ENCODE measurements around the gene CYB5D1.
A peak's percentile ranks its signal among the peaks of the same experiment; 100 is the strongest.

The CYB5D1 gene

DNA sequence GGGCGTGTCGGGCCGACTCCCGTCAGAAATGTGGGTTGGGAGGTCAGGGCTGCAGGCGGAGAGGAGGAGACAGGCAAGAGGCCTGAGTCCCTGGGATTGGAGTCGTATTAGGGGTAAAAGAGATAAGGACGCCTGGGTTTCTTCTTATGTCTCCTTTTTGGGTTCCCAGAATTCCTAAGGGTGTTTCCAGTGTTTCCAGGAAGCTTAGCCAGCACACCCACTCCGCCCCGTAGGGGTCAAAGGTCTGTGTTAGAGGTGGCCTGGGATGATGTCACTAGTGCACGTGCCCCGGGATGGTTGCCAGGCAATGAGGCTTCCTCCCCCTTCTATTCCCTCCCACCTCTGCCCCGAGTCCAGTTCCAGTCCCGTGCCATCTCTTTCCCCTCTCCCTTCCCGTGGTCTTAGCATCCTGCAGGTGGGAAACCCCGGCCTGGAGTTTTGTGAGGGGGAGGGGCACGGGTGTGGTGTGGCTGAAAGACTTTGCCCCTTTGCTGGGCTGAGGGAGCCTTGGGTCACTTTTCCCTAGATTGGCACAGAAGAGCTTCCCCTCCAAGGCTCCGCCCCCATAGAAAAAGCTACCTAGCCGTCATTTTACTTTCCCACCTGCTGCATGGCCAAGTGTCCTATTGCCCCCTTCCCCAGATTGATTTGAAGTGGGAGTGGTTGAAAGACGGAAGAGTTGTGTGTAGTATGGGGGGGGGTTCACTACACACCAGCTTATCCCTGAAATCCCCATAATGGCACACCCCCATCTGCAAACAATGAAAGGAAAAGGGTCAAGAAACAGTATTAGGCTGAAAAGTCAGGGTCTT is 21.0 kb upstream of the CYB5D1 start:
- 0 out of 22 replicates have a peak, but pooled peaks of 1 of the 11 experiments have one; percentile 18 for TF ChIP-seq Cebpa-rat (IDR thresholded peaks at IDR 0.05)
- H3K9me3 ChIP-seq (replicated peaks in 1 of 11), result no peaks in the 10 kb centered on the region
- peak overlapping the region; percentile 80 to 96 (median 91) for H3K27ac ChIP-seq
- peaks cover 0 to 19% (median 14%) of the 10 kb centered on the region in 11 experiments; a peak in 14 of 22 replicates for H3K36me3 ChIP-seq
- peaks cover 9 to 31% (median 29%) of the 10 kb centered on the region in 11 experiments; a peak in 14 of 22 replicates for H4K20me1 ChIP-seq
- peak overlapping the region; percentile 77 to 94 (median 87) for H3K9ac ChIP-seq
- peaks cover 0 to 4% (median 0%) of the 10 kb centered on the region in 11 experiments; a peak in 2 of 22 replicates for H3K27me3 ChIP-seq
- H3K4me2 ChIP-seq, result peak overlapping the region; percentile 92 to 100 (median 98)
- peaks cover 51 to 62% (median 58%) of the 10 kb centered on the region in 10 experiments for H3K4me1 ChIP-seq
- H3K4me3 ChIP-seq, result peak overlapping the region; percentile 66 to 80 (median 77)

GRCh38 chr17:7837408-7838088 is 20.3 kb upstream of the CYB5D1 start:
- Histone ChIP-seq H3K9ac (peak overlapping the region; percentile 77 to 94 (median 87)), H4K20me1 (peaks cover 9 to 31% (median 29%) of the 10 kb centered on the region in 11 experiments; a peak in 14 of 22 replicates), H3K4me2 (peak overlapping the region; percentile 92 to 100 (median 98)), H3K9me3 (replicated peaks in 1 of 11) (no peaks in the 10 kb centered on the region), H3K36me3 (peaks cover 0 to 19% (median 14%) of the 10 kb centered on the region in 11 experiments; a peak in 14 of 22 replicates), H3K27me3 (no peaks in the 10 kb centered on the region), H3K4me1 (peaks cover 51 to 62% (median 57%) of the 10 kb centered on the region in 10 experiments), H3K27ac (peak overlapping the region; percentile 80 to 96 (median 91); a peak in 21 of 22 replicates), H3K4me3 (peak overlapping the region; percentile 66 to 80 (median 77))
- no peak for TF ChIP-seq Cebpa-rat (IDR thresholded peaks at IDR 0.05)

GRCh38 chr17:7838090-7839075 is 19.4 kb upstream of the CYB5D1 start:
- H3K27ac ChIP-seq, result peak overlapping the region; percentile 92 to 99 (median 98)
- H3K4me3 ChIP-seq, result peak overlapping the region; percentile 66 to 89 (median 78)

GRCh38 chr17:7839190-7839875 is 18.5 kb upstream of the CYB5D1 start:
- TF ChIP-seq Cebpa-rat (IDR thresholded peaks at IDR 0.05), result no peak
- Histone ChIP-seq H3K9ac (peak overlapping the region; percentile 75 to 98 (median 96)), H3K4me1 (peaks cover 41 to 55% (median 47%) of the 10 kb centered on the region in 10 experiments), H3K4me2 (peak overlapping the region; percentile 73 to 100 (median 98)), H3K9me3 (replicated peaks in 1 of 11) (no peaks in the 10 kb centered on the region), H3K27ac (peak overlapping the region; percentile 62 to 99 (median 98)), H3K4me3 (peak overlapping the region; percentile 45 to 89 (median 61)), H3K27me3 (no peaks in the 10 kb centered on the region), H3K36me3 (peaks cover 0 to 19% (median 14%) of the 10 kb centered on the region in 11 experiments; a peak in 14 of 22 replicates), H4K20me1 (peaks cover 12 to 37% (median 31%) of the 10 kb centered on the region in 11 experiments; a peak in 16 of 22 replicates)

More at GRCh38 chr17:7838090-7839075, 19.4 kb upstream of the CYB5D1 start:
- H3K9me3 ChIP-seq (replicated peaks in 1 of 11), result no peaks in the 10 kb centered on the region
- peaks cover 44 to 58% (median 50%) of the 10 kb centered on the region in 10 experiments for H3K4me1 ChIP-seq
- peak overlapping the region; percentile 96 to 100 (median 99) for H3K4me2 ChIP-seq
- H3K9ac ChIP-seq, result peak overlapping the region; percentile 92 to 98 (median 96)
- H3K36me3 ChIP-seq, result peaks cover 0 to 19% (median 14%) of the 10 kb centered on the region in 11 experiments; a peak in 14 of 22 replicates
- H4K20me1 ChIP-seq, result peaks cover 9 to 33% (median 29%) of the 10 kb centered on the region in 11 experiments; a peak in 14 of 22 replicates
- TF ChIP-seq Cebpa-rat (IDR thresholded peaks at IDR 0.05), result peak in 8 of 11 experiments; percentile 36 to 94 (median 80); a peak in 14 of 22 replicates
- no peaks in the 10 kb centered on the region for H3K27me3 ChIP-seq

DNA sequence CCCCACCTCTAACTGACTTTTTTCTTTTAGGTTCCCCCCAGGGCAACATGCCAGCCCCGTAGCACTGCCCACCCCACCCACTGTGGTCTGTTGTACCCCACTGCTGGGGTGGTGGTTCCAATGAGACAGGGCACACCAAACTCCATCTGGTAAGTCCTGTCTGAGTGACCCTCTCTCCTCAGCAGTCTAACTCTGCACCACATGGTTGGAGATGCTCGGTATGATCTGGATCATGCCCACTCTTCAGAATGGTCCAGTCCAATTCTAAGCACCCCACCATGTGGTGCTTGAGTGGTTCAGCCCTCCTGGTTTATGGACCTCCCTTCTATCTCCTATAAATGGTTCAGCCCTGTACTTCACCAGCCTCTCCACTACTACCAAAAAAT is 17.9 kb upstream of the CYB5D1 start:
- no peaks in the 10 kb centered on the region for H3K9me3 ChIP-seq (replicated peaks in 1 of 11)
- peak overlapping the region in 10 of 11 experiments; percentile 79 to 99 (median 98); a peak in 19 of 22 replicates for H3K27ac ChIP-seq
- no peak for TF ChIP-seq Cebpa-rat (IDR thresholded peaks at IDR 0.05)
- H3K9ac ChIP-seq, result peak overlapping the region; percentile 75 to 98 (median 96); a peak in 20 of 22 replicates
- peak overlapping the region in 7 of 10 experiments; percentile 59 to 89 (median 77); a peak in 13 of 20 replicates for H3K4me3 ChIP-seq
- H3K27me3 ChIP-seq, result no peaks in the 10 kb centered on the region
- peaks cover 0 to 19% (median 14%) of the 10 kb centered on the region in 11 experiments; a peak in 15 of 22 replicates for H3K36me3 ChIP-seq
- H3K4me2 ChIP-seq, result peak overlapping the region; percentile 73 to 100 (median 98)
- H3K4me1 ChIP-seq, result peaks cover 43 to 55% (median 47%) of the 10 kb centered on the region in 10 experiments
- peaks cover 16 to 42% (median 34%) of the 10 kb centered on the region in 11 experiments for H4K20me1 ChIP-seq

GRCh38 chr17:7840441-7840840 is 17.4 kb upstream of the CYB5D1 start:
- peak overlapping the region; percentile 75 to 98 (median 96); a peak in 20 of 22 replicates for H3K9ac ChIP-seq
- peak overlapping the region in 9 of 10 experiments; percentile 68 to 89 (median 77); a peak in 15 of 20 replicates for H3K4me3 ChIP-seq
- H3K4me2 ChIP-seq, result peak overlapping the region; percentile 73 to 100 (median 98)
- H3K27ac ChIP-seq, result peak overlapping the region in 10 of 11 experiments; percentile 91 to 99 (median 98); a peak in 19 of 22 replicates
- no peaks in the 10 kb centered on the region for H3K9me3 ChIP-seq (replicated peaks in 1 of 11)
- peaks cover 4 to 24% (median 19%) of the 10 kb centered on the region in 11 experiments for H3K36me3 ChIP-seq
- peaks cover 22 to 47% (median 40%) of the 10 kb centered on the region in 11 experiments for H4K20me1 ChIP-seq
- TF ChIP-seq Cebpa-rat (IDR thresholded peaks at IDR 0.05), result no peak
- peaks cover 48 to 61% (median 53%) of the 10 kb centered on the region in 10 experiments for H3K4me1 ChIP-seq
- H3K27me3 ChIP-seq, result no peaks in the 10 kb centered on the region

DNA sequence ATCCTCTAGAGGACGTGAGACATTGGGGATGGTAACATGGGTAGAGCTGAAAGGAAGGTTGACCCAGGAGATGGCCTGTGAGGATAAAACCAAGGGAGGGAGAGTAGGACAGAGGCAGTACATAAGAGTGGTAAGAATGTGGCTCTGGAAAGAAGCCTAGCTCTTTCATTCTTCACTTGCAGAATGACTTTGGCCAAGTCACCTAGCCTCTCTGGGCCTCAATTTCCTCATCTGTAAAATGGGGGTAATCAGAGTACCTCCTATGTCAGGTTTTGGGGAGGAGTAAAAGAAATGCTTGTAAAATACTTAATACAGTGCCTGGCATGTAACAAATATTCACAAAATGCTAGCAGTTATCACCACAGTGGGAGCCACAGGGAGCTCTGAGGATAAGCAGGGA is 16.9 kb upstream of the CYB5D1 start:
- peak overlapping the region; percentile 91 to 99 (median 98); a peak in 21 of 22 replicates for H3K27ac ChIP-seq

More for the DNA sequence above, 16.9 kb upstream of the CYB5D1 start:
- peaks cover 7 to 29% (median 23%) of the 10 kb centered on the region in 11 experiments for H3K36me3 ChIP-seq
- peak overlapping the region; percentile 73 to 100 (median 98) for H3K4me2 ChIP-seq
- peak overlapping the region; percentile 89 to 98 (median 96); a peak in 21 of 22 replicates for H3K9ac ChIP-seq
- no peaks in the 10 kb centered on the region for H3K9me3 ChIP-seq (replicated peaks in 1 of 11)
- no peaks in the 10 kb centered on the region for H3K27me3 ChIP-seq
- peaks cover 50 to 64% (median 56%) of the 10 kb centered on the region in 10 experiments for H3K4me1 ChIP-seq
- TF ChIP-seq Cebpa-rat (IDR thresholded peaks at IDR 0.05), result no peak
- peak overlapping the region; percentile 66 to 89 (median 76) for H3K4me3 ChIP-seq
- peaks cover 26 to 52% (median 44%) of the 10 kb centered on the region in 11 experiments for H4K20me1 ChIP-seq

Data from BLaER1 treated with 17β-estradiol and CSF1 and Interleukin-3, amounts not matched to agents 10 nM and 100 nM (cell line).